Muscle layer of colon (tissue), 2 donors: ENCODE data around the gene PALLD.
"Not testable (repeated sequence)": the region's sequence is repeated elsewhere in the genome, so short reads cannot be mapped to it uniquely, and the experiment has no call there.

Experiments
- H3K27ac ChIP-seq: one replicate; pipeline ENCODE4 v1.7.0; 2013; ENCODE audit warnings: low read depth, mild to moderate bottlenecking, low read length, moderate library complexity
- H3K27me3 ChIP-seq, 2 donors: one replicate each; pipeline ENCODE4 v1.7.0; 2013; ENCODE audit warnings: low read length in 2 of 2, mild to moderate bottlenecking in 2 of 2; ENCODE audit not compliant: insufficient read depth in 2 of 2, control insufficient read depth in 1 of 2
- H3K36me3 ChIP-seq: one replicate; pipeline ENCODE4 v1.7.0; 2013; ENCODE audit warnings: mild to moderate bottlenecking, low read length; ENCODE audit not compliant: insufficient read depth
- H3K4me1 ChIP-seq: one replicate; pipeline ENCODE4 v1.7.0; 2013; ENCODE audit warnings: mild to moderate bottlenecking, low read length; ENCODE audit not compliant: insufficient read depth
- H3K4me3 ChIP-seq, 2 donors: one replicate each; pipeline ENCODE4 v1.7.0; 2013; ENCODE audit warnings: low read length in 2 of 2, low read depth in 1 of 2, mild to moderate bottlenecking in 1 of 2, moderate library complexity in 1 of 2
- H3K9ac ChIP-seq: one replicate; pipeline ENCODE4 v1.7.0; 2013; ENCODE audit warnings: low read length
- H3K9me3 ChIP-seq: one replicate; pipeline ENCODE4 v1.7.0; 2013; ENCODE audit warnings: mild to moderate bottlenecking, low read length
- donor health status: abdominal sarcoma.
- donor health status: Adenocarcinoma of cecum.

Gene PALLD

GRCh38 chr4:168925789-168926490 is 429.1 kb downstream of the PALLD start:
- H3K27me3 ChIP-seq: no peaks in the 10 kb centered on the region

GRCh38 chr4:168928346-168928745 is 431.5 kb downstream of the PALLD start:
- Histone ChIP-seq H3K9me3 (peaks cover 8% of the 10 kb centered on the region), H3K9ac (no peak overlapping the region), H3K27me3 (no peaks in the 10 kb centered on the region), H3K36me3 (peaks cover 65% of the 10 kb centered on the region), H3K27ac (no peak overlapping the region), H3K4me1 (peaks cover 5% of the 10 kb centered on the region), H3K4me3 (no peak overlapping the region)

More at GRCh38 chr4:168925789-168926490, 429.1 kb downstream of the PALLD start:
- no peak overlapping the region for H3K4me3 ChIP-seq
- peaks cover 11% of the 10 kb centered on the region for H3K4me1 ChIP-seq
- no peaks in the 10 kb centered on the region for H3K9me3 ChIP-seq
- H3K9ac ChIP-seq: no peak overlapping the region
- H3K27ac ChIP-seq: no peak overlapping the region
- peaks cover 80% of the 10 kb centered on the region for H3K36me3 ChIP-seq

GRCh38 chr4:168928875-168929274 is 432.0 kb downstream of the PALLD start:
- Histone ChIP-seq H3K27ac (no peak overlapping the region), H3K36me3 (peaks cover 62% of the 10 kb centered on the region), H3K9ac (no peak overlapping the region), H3K9me3 (peaks cover 8% of the 10 kb centered on the region), H3K4me1 (peaks cover under 1% of the 10 kb centered on the region), H3K27me3 (no peaks in the 10 kb centered on the region), H3K4me3 (no peak overlapping the region)

GRCh38 chr4:168930413-168931196 is 433.8 kb downstream of the PALLD start:
- Histone ChIP-seq H3K36me3 (peaks cover 45% of the 10 kb centered on the region), H3K27ac (no peak overlapping the region), H3K9ac (no peak overlapping the region), H3K4me3 (no peak overlapping the region), H3K9me3 (peaks cover 8% of the 10 kb centered on the region), H3K27me3 (no peaks in the 10 kb centered on the region), H3K4me1 (no peaks in the 10 kb centered on the region)

- Histone ChIP-seq H3K4me1 (no peaks in the 10 kb centered on the region), H3K9ac (no peak overlapping the region), H3K9me3 (peaks cover 8% of the 10 kb centered on the region), H3K27ac (no peak overlapping the region), H3K4me3 (no peak overlapping the region), H3K36me3 (peaks cover 39% of the 10 kb centered on the region), H3K27me3 (no peaks in the 10 kb centered on the region)
Observed at GRCh38 chr4:168931215-168931650, 434.4 kb downstream of the PALLD start.

- H3K9ac ChIP-seq: no peak overlapping the region
- peaks cover 30% of the 10 kb centered on the region for H3K36me3 ChIP-seq
- H3K4me1 ChIP-seq: no peaks in the 10 kb centered on the region
- no peak overlapping the region for H3K4me3 ChIP-seq
- H3K27ac ChIP-seq: no peak overlapping the region
- H3K27me3 ChIP-seq: no peaks in the 10 kb centered on the region
- peaks cover 8% of the 10 kb centered on the region for H3K9me3 ChIP-seq
Observed at GRCh38 chr4:168932138-168932537, 435.3 kb downstream of the PALLD start.

GRCh38 chr4:168933423-168933822 is 436.6 kb downstream of the PALLD start:
- Histone ChIP-seq H3K36me3 (peaks cover 17% of the 10 kb centered on the region), H3K4me3 (no peak overlapping the region), H3K9me3 (peaks cover 8% of the 10 kb centered on the region), H3K4me1 (no peaks in the 10 kb centered on the region), H3K27ac (no peak overlapping the region), H3K9ac (no peak overlapping the region), H3K27me3 (no peaks in the 10 kb centered on the region)

GRCh38 chr4:168937473-168937872 is 440.6 kb downstream of the PALLD start:
- not testable (repeated sequence) for H3K4me3 ChIP-seq, H3K36me3 ChIP-seq, H3K27me3 ChIP-seq, H3K27ac ChIP-seq, H3K9ac ChIP-seq, H3K4me1 ChIP-seq, H3K9me3 ChIP-seq

GRCh38 chr4:168942985-168943384 is 446.1 kb downstream of the PALLD start:
- Histone ChIP-seq H3K4me1 (no peaks in the 10 kb centered on the region), H3K9ac (no peak overlapping the region), H3K27ac (no peak overlapping the region), H3K36me3 (no peaks in the 10 kb centered on the region), H3K9me3 (no peaks in the 10 kb centered on the region), H3K4me3 (no peak overlapping the region), H3K27me3 (no peaks in the 10 kb centered on the region)

- Histone ChIP-seq H3K27me3 (no peaks in the 10 kb centered on the region), H3K9me3 (no peaks in the 10 kb centered on the region), H3K4me1 (no peaks in the 10 kb centered on the region), H3K27ac (no peak overlapping the region), H3K36me3 (no peaks in the 10 kb centered on the region), H3K9ac (no peak overlapping the region), H3K4me3 (no peak overlapping the region)
Observed at GRCh38 chr4:168945291-168945690, 448.4 kb downstream of the PALLD start.

GRCh38 chr4:168952821-168953246 is 456.0 kb downstream of the PALLD start:
- not testable (repeated sequence) for H3K36me3 ChIP-seq, H3K27me3 ChIP-seq, H3K4me3 ChIP-seq, H3K9ac ChIP-seq, H3K9me3 ChIP-seq, H3K27ac ChIP-seq, H3K4me1 ChIP-seq
